ENCODE measurements around the gene RAB40C. TPM values are rescaled to one million over a fixed set of nuclear protein-coding genes. Genes with fewer than 3 reads are reported as not detected.

RAB40C gene
- polyA plus RNA-seq, 2 of the 4 experiments (the other 2 are of a cell fraction) = 4.4 to 9.7 TPM

DNA sequence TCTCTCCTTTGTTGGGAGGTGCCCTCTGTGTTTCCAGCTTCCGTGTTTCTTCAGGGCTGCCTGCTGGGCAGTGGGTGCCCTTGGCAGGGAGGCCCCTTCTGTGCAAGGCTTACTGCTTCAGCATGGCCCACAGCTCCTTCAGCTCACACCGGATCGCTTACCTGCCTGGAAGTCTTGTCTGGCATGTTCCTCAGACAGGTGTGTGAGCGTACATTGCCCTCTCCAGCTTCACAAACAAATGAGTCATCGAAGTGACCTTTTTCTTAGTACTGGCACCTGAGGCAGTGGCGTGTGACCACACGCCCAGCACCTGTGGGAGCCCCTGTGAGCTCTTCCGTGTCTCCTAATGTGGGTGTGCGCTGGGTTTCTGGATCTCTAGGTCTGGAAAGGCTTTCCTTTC lies 3.5 kb downstream of the RAB40C start:
- WGBS (ENCODE audit: missing lambda C conversion rate) = 80% methylated on average over 9 of the region's 9 CpGs
- H3K27ac ChIP-seq = no peak overlapping the region
- FAIRE-seq (no peak), ATAC-seq (no peak), DNase-seq (ENCODE audit: low read depth in 1 of 2, low spot score in 1 of 2) (no peak)
- peaks cover 20% of the 10 kb centered on the region for H3K4me1 ChIP-seq
- no peak overlapping the region for H3K4me3 ChIP-seq
- no peaks in the 10 kb centered on the region for H3K9me3 ChIP-seq
- ChIA-PET POLR2A (no interaction called here), CTCF (interaction anchor here (0.9 to 1.8 kb wide), 9 partner anchors 14 to 82 kb away, joined by 3 to 5 read pairs (median 3); partner anchors contain the start of genes METTL26 and RHBDL1)
- H3K4me2 ChIP-seq = peak overlapping the region; percentile 18; the same call in 1 of the 3 replicates
- TF ChIP-seq FOSL2 (IDR thresholded peaks at IDR 0.05) (no peak), FOSL2 (CRISPR knock-in tag; IDR thresholded peaks at IDR 0.05) (peak; percentile 32; the same call in 1 of the 2 replicates)
- TF ChIP-seq, protein P1, sequence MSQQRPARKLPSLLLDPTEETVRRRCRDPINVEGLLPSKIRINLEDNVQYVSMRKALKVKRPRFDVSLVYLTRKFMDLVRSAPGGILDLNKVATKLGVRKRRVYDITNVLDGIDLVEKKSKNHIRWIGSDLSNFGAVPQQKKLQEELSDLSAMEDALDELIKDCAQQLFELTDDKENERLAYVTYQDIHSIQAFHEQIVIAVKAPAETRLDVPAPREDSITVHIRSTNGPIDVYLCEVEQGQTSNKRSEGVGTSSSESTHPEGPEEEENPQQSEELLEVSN (IDR thresholded peaks at IDR 0.05; ENCODE audit: borderline replicate concordance, low read depth) = no peak

DNA sequence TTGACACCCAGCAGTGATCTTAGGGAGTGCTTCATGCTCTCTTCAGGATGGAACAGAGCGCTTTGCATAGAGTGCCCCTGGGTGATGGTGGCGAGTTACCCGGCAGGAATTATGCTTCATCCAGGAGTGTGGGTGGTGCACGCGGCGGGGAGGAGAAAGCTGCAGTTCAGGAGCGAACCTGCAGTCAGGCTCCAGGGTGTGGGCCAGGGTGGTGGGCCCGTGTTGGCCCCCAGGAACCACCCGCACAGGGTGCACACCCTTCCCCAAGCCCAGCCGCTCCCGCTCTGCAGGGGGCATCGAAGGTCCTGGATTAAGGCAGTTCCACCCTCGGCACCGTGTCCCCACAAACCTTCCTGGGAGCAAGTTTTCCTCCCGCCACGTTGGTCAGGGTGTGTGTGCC lies 3.9 kb downstream of the RAB40C start:
- TF ChIP-seq, protein P2, sequence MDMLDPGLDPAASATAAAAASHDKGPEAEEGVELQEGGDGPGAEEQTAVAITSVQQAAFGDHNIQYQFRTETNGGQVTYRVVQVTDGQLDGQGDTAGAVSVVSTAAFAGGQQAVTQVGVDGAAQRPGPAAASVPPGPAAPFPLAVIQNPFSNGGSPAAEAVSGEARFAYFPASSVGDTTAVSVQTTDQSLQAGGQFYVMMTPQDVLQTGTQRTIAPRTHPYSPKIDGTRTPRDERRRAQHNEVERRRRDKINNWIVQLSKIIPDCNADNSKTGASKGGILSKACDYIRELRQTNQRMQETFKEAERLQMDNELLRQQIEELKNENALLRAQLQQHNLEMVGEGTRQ (IDR thresholded peaks at IDR 0.05) = no peak
- no peak for TF ChIP-seq KDM5A (IDR thresholded peaks at IDR 0.05)
- no peak for TF ChIP-seq FOSL2 (IDR thresholded peaks at IDR 0.05)
- TF ChIP-seq FOSL2 (CRISPR knock-in tag; IDR thresholded peaks at IDR 0.05) = no peak
- WGBS (ENCODE audit: missing lambda C conversion rate) = 88% methylated on average over 12 of the region's 16 CpGs
- no peaks in the 10 kb centered on the region for H3K9me3 ChIP-seq
- ATAC-seq (no peak), FAIRE-seq (no peak), DNase-seq (ENCODE audit: low read depth in 1 of 2, low spot score in 1 of 2) (no peak)
- POLR2A ChIA-PET = no interaction called here
- H3K4me1 ChIP-seq = peaks cover 20% of the 10 kb centered on the region
- no peak overlapping the region for H3K4me2 ChIP-seq
- H3K4me3 ChIP-seq = no peak overlapping the region
- CTCF ChIA-PET = interaction anchor here (0.8 to 2.8 kb wide), 11 partner anchors 11 to 82 kb away, joined by 3 to 12 read pairs (median 3); partner anchors contain the start of genes METTL26 and RHBDL1
- no peak overlapping the region for H3K27ac ChIP-seq

DNA sequence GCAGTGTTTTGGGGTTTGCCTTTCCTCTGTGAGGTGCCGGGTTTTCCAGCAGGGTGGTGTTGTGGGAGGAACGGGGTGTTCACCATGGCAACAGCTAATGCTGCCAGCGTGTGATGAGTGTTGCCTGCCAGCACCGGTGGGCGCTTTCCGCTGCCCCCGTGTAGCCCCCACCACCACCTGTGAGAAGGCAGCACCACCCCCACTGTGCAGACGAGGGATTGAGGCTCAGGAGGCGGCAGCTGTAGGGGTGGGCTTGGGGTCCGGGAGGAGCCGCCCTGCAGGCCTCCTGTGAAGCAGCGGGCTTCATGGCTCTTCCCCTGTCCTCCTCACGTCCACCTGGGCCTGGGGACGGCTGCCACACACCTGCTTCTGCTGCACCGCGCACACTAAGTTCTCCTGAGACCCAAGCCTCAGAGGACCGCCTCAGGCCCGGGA lies 5.2 kb downstream of the RAB40C start:
- FAIRE-seq = no peak
- no peak overlapping the region for H3K4me3 ChIP-seq
- no peak overlapping the region for H3K27ac ChIP-seq
- POLR2A ChIA-PET = no interaction called here
- TF ChIP-seq CBX2 (IDR thresholded peaks at IDR 0.05; ENCODE audit: borderline replicate concordance, low read depth) (no peak), MAFK (IDR thresholded peaks at IDR 0.05; ENCODE audit: partially characterized antibody) (no peak)
- no peak overlapping the region for H3K4me2 ChIP-seq
- no peak for DNase-seq (ENCODE audit: low read depth in 1 of 2, low spot score in 1 of 2)
- peaks cover 20% of the 10 kb centered on the region for H3K4me1 ChIP-seq
- CTCF ChIA-PET = interaction anchor here (0.7 to 2.8 kb wide), 3 partner anchors 12 to 46 kb away, joined by 3 to 12 read pairs (median 4); no protein-coding TSS in a partner anchor
- 91% methylated on average over 12 of the region's 18 CpGs for WGBS (ENCODE audit: missing lambda C conversion rate)
- ATAC-seq = no peak
- H3K9me3 ChIP-seq = no peaks in the 10 kb centered on the region

DNA sequence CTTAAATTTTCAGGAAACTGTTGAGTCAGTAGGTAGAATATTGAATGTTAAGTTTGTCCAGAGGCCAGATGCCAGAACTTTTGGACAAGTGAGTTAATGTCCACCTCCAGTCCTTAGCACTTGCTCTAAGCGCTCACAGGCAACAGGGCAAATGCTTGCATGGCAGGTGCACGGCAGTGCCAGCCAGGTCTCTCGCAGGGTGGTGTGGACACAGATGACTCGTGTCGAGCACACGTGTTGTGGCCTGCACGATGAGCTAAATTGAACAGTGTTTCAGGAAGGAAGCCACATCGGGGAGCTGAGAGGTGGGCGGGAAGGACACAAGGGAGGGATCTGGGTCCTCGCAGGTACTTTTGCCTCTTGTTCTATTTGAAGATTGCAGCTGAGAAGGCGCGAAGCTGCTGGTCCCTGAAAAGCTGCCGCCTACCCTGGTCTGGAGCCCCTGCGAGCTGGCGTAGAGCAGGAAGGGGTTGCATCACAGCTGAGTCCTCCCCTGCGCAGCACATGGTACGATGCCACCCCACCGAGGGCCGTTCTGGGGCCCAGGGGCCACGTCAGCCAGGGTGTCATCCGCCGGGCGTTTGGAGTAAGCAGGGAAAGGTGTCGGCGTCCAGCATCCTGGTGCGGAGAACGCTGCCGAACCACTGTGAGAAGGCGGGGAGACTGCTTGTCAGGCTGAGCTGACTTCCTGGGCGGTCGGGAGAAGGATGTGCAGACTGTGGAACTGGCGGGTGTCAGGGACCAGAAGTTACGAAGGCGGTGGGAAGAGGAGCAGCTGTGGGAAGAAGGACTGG lies 6.3 kb downstream of the RAB40C start:
- Histone ChIP-seq H3K27ac (no peak overlapping the region), H3K9me3 (no peaks in the 10 kb centered on the region), H3K4me2 (no peak overlapping the region), H3K4me1 (peaks cover 14% of the 10 kb centered on the region), H3K4me3 (no peak overlapping the region)
- WGBS (ENCODE audit: missing lambda C conversion rate) = 95% methylated on average over 34 of the region's 34 CpGs
- DNase-seq (ENCODE audit: low read depth in 1 of 2, low spot score in 1 of 2) = no peak
- no peak for FAIRE-seq
- ATAC-seq = no peak
- CTCF ChIA-PET = interaction anchor here (2.8 kb wide), 1 partner anchor 13 kb away, joined by 12 read pairs; no protein-coding TSS in a partner anchor
- TF ChIP-seq, protein P2 (IDR thresholded peaks at IDR 0.05) = no peak
- POLR2A ChIA-PET = no interaction called here

DNA sequence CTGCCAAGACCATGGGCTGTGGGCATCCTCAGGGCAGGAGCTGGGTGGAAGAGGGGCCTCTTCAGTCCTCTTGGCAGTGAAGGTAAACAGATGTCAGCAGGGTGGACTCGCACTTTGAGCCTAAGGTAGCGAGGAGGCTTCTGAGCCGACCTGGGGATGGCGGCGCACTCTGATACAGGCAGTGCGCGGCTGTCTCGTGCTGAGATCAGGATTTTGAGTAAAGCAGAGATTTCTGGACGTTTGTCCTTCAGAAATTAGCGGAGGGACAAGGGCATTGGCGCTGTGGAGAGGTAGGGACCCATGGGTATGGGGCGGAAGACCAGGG lies 6.8 kb downstream of the RAB40C start:
- Histone ChIP-seq H3K4me2 (no peak overlapping the region), H3K4me1 (peaks cover 12% of the 10 kb centered on the region), H3K9me3 (no peaks in the 10 kb centered on the region), H3K4me3 (no peak overlapping the region), H3K27ac (no peak overlapping the region)
- no peak for DNase-seq (ENCODE audit: low read depth in 1 of 2, low spot score in 1 of 2)
- ATAC-seq = no peak
- 95% methylated on average over 12 of the region's 12 CpGs for WGBS (ENCODE audit: missing lambda C conversion rate)
- POLR2A ChIA-PET = no interaction called here
- CTCF ChIA-PET = interaction anchor here (2.8 kb wide), 1 partner anchor 14 kb away, joined by 12 read pairs; no protein-coding TSS in a partner anchor
- TF ChIP-seq ZFP36 (IDR thresholded peaks at IDR 0.05; ENCODE audit: borderline replicate concordance, partially characterized antibody) = no peak
- TF ChIP-seq CHD4 (IDR thresholded peaks at IDR 0.05; ENCODE audit: borderline replicate concordance) = no peak
- TF ChIP-seq BHLHE40 (IDR thresholded peaks at IDR 0.05; ENCODE audit: low read depth, low read length) = no peak
- no peak for TF ChIP-seq MAFK (IDR thresholded peaks at IDR 0.05; ENCODE audit: partially characterized antibody)
- TF ChIP-seq RAD21 (conservative IDR thresholded peaks at IDR 0.05 in 1 of 2, IDR thresholded peaks at IDR 0.05 in 1 of 2) = no peak
- no peak for TF ChIP-seq FOSL2 (IDR thresholded peaks at IDR 0.05)
- TF ChIP-seq FOSL2 (CRISPR knock-in tag; IDR thresholded peaks at IDR 0.05) = no peak
- no peak for TF ChIP-seq NPAS2 (CRISPR knock-in tag; IDR thresholded peaks at IDR 0.05; ENCODE audit: borderline replicate concordance)
- TF ChIP-seq MAZ (IDR thresholded peaks at IDR 0.05; ENCODE audit: borderline replicate concordance, low read depth, low read length) = no peak
- no peak for TF ChIP-seq RFX5 (IDR thresholded peaks at IDR 0.05)
- TF ChIP-seq ZNF302 (CRISPR knock-in tag; IDR thresholded peaks at IDR 0.05) = no peak
- TF ChIP-seq, protein P3, sequence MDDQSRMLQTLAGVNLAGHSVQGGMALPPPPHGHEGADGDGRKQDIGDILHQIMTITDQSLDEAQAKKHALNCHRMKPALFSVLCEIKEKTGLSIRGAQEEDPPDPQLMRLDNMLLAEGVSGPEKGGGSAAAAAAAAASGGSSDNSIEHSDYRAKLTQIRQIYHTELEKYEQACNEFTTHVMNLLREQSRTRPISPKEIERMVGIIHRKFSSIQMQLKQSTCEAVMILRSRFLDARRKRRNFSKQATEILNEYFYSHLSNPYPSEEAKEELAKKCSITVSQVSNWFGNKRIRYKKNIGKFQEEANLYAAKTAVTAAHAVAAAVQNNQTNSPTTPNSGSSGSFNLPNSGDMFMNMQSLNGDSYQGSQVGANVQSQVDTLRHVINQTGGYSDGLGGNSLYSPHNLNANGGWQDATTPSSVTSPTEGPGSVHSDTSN (IDR thresholded peaks at IDR 0.05) = no peak
- TF ChIP-seq, protein P4, sequence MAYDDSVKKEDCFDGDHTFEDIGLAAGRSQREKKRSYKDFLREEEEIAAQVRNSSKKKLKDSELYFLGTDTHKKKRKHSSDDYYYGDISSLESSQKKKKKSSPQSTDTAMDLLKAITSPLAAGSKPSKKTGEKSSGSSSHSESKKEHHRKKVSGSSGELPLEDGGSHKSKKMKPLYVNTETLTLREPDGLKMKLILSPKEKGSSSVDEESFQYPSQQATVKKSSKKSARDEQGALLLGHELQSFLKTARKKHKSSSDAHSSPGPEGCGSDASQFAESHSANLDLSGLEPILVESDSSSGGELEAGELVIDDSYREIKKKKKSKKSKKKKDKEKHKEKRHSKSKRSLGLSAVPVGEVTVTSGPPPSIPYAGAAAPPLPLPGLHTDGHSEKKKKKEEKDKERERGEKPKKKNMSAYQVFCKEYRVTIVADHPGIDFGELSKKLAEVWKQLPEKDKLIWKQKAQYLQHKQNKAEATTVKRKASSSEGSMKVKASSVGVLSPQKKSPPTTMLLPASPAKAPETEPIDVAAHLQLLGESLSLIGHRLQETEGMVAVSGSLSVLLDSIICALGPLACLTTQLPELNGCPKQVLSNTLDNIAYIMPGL (CRISPR knock-in tag; IDR thresholded peaks at IDR 0.05; ENCODE audit: borderline replicate concordance) = no peak
- no peak for TF ChIP-seq ESRRA (IDR thresholded peaks at IDR 0.05; ENCODE audit: borderline replicate concordance, low read length)
- no peak for FAIRE-seq

Measured in A549 (cell line).